Spleen (tissue), 7 donors: ENCODE measurements around the gene MBD3L3.

Experiments used
- POLR2A ChIP-seq, 3 donors: fragments of 450-650 bp; IDR thresholded peaks; one replicate each; pipeline ENCODE4 v1.5.1; 2017; ENCODE audit warnings: antibody characterized with exemption in 3 of 3, mild to moderate bottlenecking in 1 of 3
- POLR2AphosphoS5 ChIP-seq, 3 donors: sonication (generic); formaldehyde crosslinking; IDR thresholded peaks; one replicate each; pipeline ENCODE4 v1.5.1; 2017; ENCODE audit warnings: antibody characterized with exemption in 3 of 3
- TF ChIP-seq, protein P1 (sequence below), 11 experiments: fragments of 200-600 bp in 7 of 11; fragments of 450-650 bp in 4 of 11; sonication (generic) in 4 of 11; IDR thresholded peaks in 8 of 11; conservative IDR thresholded peaks in 3 of 11; 1 replicate in 7 of 11; 2 replicates in 4 of 11; pipeline versions ENCODE4 v1.4.0 to v1.8.0; 2016 to 2021; ENCODE audit warnings: antibody characterized with exemption in 11 of 11, inconsistent platforms in 4 of 11, mild to moderate bottlenecking in 1 of 11
- donor health status: DM: no; HTN: no; CAD: no; lungs with moderate emphysema.
- donor health status: DM: no; HTN: no; CAD: no.
- donor health status: DM: no; HTN: no; CAD: no.

DNA sequence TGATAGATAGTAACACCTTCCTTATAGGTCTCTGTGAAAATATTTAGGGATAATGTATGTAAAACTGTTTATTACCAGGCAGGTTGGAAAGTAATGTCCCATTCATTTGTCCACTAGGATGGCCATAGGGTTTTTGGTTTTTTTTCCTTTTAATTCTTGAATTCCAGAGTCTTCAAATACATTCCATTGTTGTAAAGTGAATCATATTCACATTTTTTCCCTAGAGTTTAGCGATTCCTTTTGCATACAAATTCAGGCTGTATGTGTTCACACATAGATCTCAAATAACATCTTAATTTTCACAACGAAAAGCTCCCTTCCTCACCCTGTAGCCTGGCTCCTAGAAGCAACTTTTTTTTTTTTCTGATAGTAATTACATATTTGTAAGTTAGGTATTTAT, 9.2 kb upstream of the MBD3L3 start:
- TF ChIP-seq, protein P1, sequence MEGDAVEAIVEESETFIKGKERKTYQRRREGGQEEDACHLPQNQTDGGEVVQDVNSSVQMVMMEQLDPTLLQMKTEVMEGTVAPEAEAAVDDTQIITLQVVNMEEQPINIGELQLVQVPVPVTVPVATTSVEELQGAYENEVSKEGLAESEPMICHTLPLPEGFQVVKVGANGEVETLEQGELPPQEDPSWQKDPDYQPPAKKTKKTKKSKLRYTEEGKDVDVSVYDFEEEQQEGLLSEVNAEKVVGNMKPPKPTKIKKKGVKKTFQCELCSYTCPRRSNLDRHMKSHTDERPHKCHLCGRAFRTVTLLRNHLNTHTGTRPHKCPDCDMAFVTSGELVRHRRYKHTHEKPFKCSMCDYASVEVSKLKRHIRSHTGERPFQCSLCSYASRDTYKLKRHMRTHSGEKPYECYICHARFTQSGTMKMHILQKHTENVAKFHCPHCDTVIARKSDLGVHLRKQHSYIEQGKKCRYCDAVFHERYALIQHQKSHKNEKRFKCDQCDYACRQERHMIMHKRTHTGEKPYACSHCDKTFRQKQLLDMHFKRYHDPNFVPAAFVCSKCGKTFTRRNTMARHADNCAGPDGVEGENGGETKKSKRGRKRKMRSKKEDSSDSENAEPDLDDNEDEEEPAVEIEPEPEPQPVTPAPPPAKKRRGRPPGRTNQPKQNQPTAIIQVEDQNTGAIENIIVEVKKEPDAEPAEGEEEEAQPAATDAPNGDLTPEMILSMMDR (IDR thresholded peaks at IDR 0.05 in 8 of 11, conservative IDR thresholded peaks at IDR 0.05 in 3 of 11), result no peak
- TF ChIP-seq POLR2A (IDR thresholded peaks at IDR 0.05) (no peak), POLR2AphosphoS5 (IDR thresholded peaks at IDR 0.05) (no peak)
